Neuronal stem cell (in vitro differentiated cells): ENCODE results near the gene REN.
A peak's percentile ranks its signal among the peaks of the same experiment; 100 is the strongest.

Experiments
- DNase-seq: peaks from one replicate; pipeline ENCODE4 v3.0.0-alpha.2; 2013; ENCODE audit warnings: low spot score
- H2AFZ ChIP-seq: one replicate; pipeline ENCODE4 v1.6.1; 2013; ENCODE audit warnings: mild to moderate bottlenecking, low read length, inconsistent platforms
- H2AK5ac ChIP-seq: 2 replicates; pipeline ENCODE4 v1.6.1; 2013; ENCODE audit warnings: low read depth, mild to moderate bottlenecking, inconsistent platforms, low read length, moderate library complexity, mixed read lengths
- H2BK120ac ChIP-seq: 2 replicates; pipeline ENCODE4 v1.6.1; 2013; ENCODE audit warnings: low read depth, mild to moderate bottlenecking, inconsistent platforms, low read length, moderate library complexity, mixed read lengths
- H2BK12ac ChIP-seq: one replicate; pipeline ENCODE4 v1.6.1; 2013; ENCODE audit warnings: low read length, inconsistent platforms
- H2BK15ac ChIP-seq: 2 replicates; pipeline ENCODE4 v1.6.1; 2013; ENCODE audit warnings: mild to moderate bottlenecking, low read length, inconsistent platforms, mixed read lengths
- H2BK5ac ChIP-seq: one replicate; pipeline ENCODE4 v1.6.1; 2013; ENCODE audit warnings: inconsistent platforms, mild to moderate bottlenecking, low read length, moderate library complexity
- H3K14ac ChIP-seq: one replicate; pipeline ENCODE4 v1.6.1; 2013; ENCODE audit warnings: low read length, inconsistent platforms
- H3K18ac ChIP-seq: 2 replicates; pipeline ENCODE4 v1.6.1; 2013; ENCODE audit warnings: low read length, inconsistent platforms
- H3K23ac ChIP-seq: 2 replicates; pipeline ENCODE4 v1.6.1; 2013; ENCODE audit warnings: low read depth, mild to moderate bottlenecking, mixed read lengths, low read length, inconsistent platforms; ENCODE audit not compliant: poor library complexity
- H3K27ac ChIP-seq: replicated peaks from 3 replicates; pipeline ENCODE4 v1.5.1; 2013; ENCODE audit warnings: low read length, inconsistent platforms
- H3K27me3 ChIP-seq, 3 experiments: 2 replicates each; pipeline ENCODE4 v1.6.1; 2013; ENCODE audit warnings: low read length in 3 of 3, mild to moderate bottlenecking in 2 of 3, inconsistent platforms in 1 of 3, low read depth in 1 of 3, mixed read lengths in 1 of 3, moderate library complexity in 1 of 3; ENCODE audit not compliant: control insufficient read depth in 3 of 3, insufficient read depth in 3 of 3
- H3K36me3 ChIP-seq, 2 donors: replicated peaks in 1 of 2; 2 replicates each; pipeline ENCODE4 v1.6.1; 2013; ENCODE audit warnings: low read length in 2 of 2; ENCODE audit not compliant: control insufficient read depth in 2 of 2, insufficient read depth in 2 of 2
- H3K4ac ChIP-seq: 2 replicates; pipeline ENCODE4 v1.6.1; 2013; ENCODE audit warnings: inconsistent platforms, mild to moderate bottlenecking, low read length, moderate library complexity
- H3K4me1 ChIP-seq, 2 donors: 1 replicate in 1 of 2; 2 replicates in 1 of 2; pipeline ENCODE4 v1.6.1; 2013; ENCODE audit warnings: low read length in 2 of 2, low read depth in 1 of 2; ENCODE audit not compliant: control insufficient read depth in 2 of 2, insufficient read depth in 1 of 2
- H3K4me2 ChIP-seq: one replicate; pipeline ENCODE4 v1.6.1; 2013; ENCODE audit warnings: mild to moderate bottlenecking, low read length, inconsistent platforms; ENCODE audit not compliant: insufficient read depth, poor library complexity, severe bottlenecking
- H3K4me3 ChIP-seq, 2 donors: 2 replicates each; pipeline ENCODE4 v1.5.1; 2013; ENCODE audit warnings: low read length in 2 of 2, mild to moderate bottlenecking in 2 of 2, inconsistent platforms in 1 of 2, moderate library complexity in 1 of 2
- H3K79me1 ChIP-seq: one replicate; pipeline ENCODE4 v1.6.1; 2013; ENCODE audit warnings: low read depth, mild to moderate bottlenecking, inconsistent platforms, low read length, moderate library complexity
- H3K9ac ChIP-seq: one replicate; pipeline ENCODE4 v1.6.1; 2013; ENCODE audit warnings: mild to moderate bottlenecking, low read depth, low read length, inconsistent platforms; ENCODE audit not compliant: poor library complexity
- H3K9me3 ChIP-seq, 2 donors: replicated peaks in 1 of 2; 2 replicates each; pipeline versions ENCODE3 to v1.6.1; 2013; ENCODE audit warnings: low read length in 2 of 2, mild to moderate bottlenecking in 2 of 2, inconsistent platforms in 1 of 2, low read depth in 1 of 2, mixed read lengths in 1 of 2, moderate library complexity in 1 of 2; ENCODE audit not compliant: control insufficient read depth in 2 of 2, insufficient read depth in 1 of 2
- H4K8ac ChIP-seq: one replicate; pipeline ENCODE4 v1.6.1; 2013; ENCODE audit warnings: low read depth, mild to moderate bottlenecking, inconsistent platforms, low read length, moderate library complexity
- H4K91ac ChIP-seq: one replicate; pipeline ENCODE4 v1.6.1; 2013; ENCODE audit warnings: low read length, low read depth, mild to moderate bottlenecking, inconsistent platforms; ENCODE audit not compliant: poor library complexity
- WGBS, 2 donors: extraction: QIAGEN DNeasy Blood & Tissue Kit; methylation state at CpG; one replicate each; pipeline ENCODE4 v1.1.7; 2013; ENCODE audit warnings: missing lambda C conversion rate in 2 of 2, mixed read lengths in 1 of 2; ENCODE audit not compliant: insufficient read length in 2 of 2, insufficient replicate concordance in 1 of 2; ENCODE audit errors: extremely low coverage in 2 of 2; 5-methylcytosine and 5-hydroxymethylcytosine counted together

REN gene

GRCh38 chr1:204198348-204199340 is 32.5 kb upstream of the REN start:
- Histone ChIP-seq H3K79me1 (peaks cover 2% of the 10 kb centered on the region), H2BK5ac (no peak overlapping the region), H2BK15ac (no peak overlapping the region), H3K14ac (no peak overlapping the region), H3K9ac (no peak overlapping the region), H3K4me2 (no peak overlapping the region), H4K91ac (no peak overlapping the region), H2BK120ac (peak overlapping the region; percentile 56), H2AK5ac (no peak overlapping the region), H3K27me3 (peaks cover 0 to 75% (median 4%) of the 10 kb centered on the region in 3 experiments), H3K23ac (no peak overlapping the region), H3K4ac (no peak overlapping the region), H4K8ac (no peak overlapping the region), H3K18ac (no peak overlapping the region), H3K36me3 (no peaks in the 10 kb centered on the region), H3K4me3 (no peak overlapping the region), H3K4me1 (peaks cover 4 to 7% of the 10 kb centered on the region in 2 donors), H3K9me3 (peaks cover 0 to 4% of the 10 kb centered on the region in 2 donors), H3K27ac (no peak overlapping the region), H2AFZ (no peak overlapping the region), H2BK12ac (no peak overlapping the region)
- WGBS, 2 donors: no CpG with 5 or more reads among the region's 18 CpGs
- no peak for DNase-seq

- Histone ChIP-seq H2BK15ac (no peak overlapping the region), H2AK5ac (no peak overlapping the region), H3K4me3 (no peak overlapping the region), H3K27me3 (peaks cover 0 to 70% (median 4%) of the 10 kb centered on the region in 3 experiments), H3K36me3 (no peaks in the 10 kb centered on the region), H3K9ac (no peak overlapping the region), H2BK12ac (no peak overlapping the region), H3K4me2 (no peak overlapping the region), H4K91ac (no peak overlapping the region), H4K8ac (no peak overlapping the region), H2AFZ (no peak overlapping the region), H3K4me1 (peaks cover 4 to 5% of the 10 kb centered on the region in 2 donors), H3K4ac (no peak overlapping the region), H3K9me3 (peaks cover 0 to 4% of the 10 kb centered on the region in 2 donors), H3K27ac (no peak overlapping the region), H3K79me1 (peaks cover 2% of the 10 kb centered on the region), H2BK120ac (no peak overlapping the region), H3K14ac (no peak overlapping the region), H2BK5ac (no peak overlapping the region), H3K18ac (no peak overlapping the region), H3K23ac (no peak overlapping the region)
- DNase-seq: no peak
- WGBS, 2 donors: no CpG with 5 or more reads among the region's 5 CpGs
These were observed 30.9 kb upstream of the REN start for GRCh38 chr1:204197068-204197467.

- H3K27me3 ChIP-seq: peaks cover 0 to 70% (median 4%) of the 10 kb centered on the region in 3 experiments
- WGBS, 2 donors: no CpG with 5 or more reads among the region's 18 CpGs
These were observed 30.1 kb upstream of the REN start, which contains the start of gene KISS1 for GRCh38 chr1:204196068-204196795. TSS of gene KISS1 (minus strand) at chr1:204196491. CDS start at chr1:204192876, 3,615 bp downstream.

More at GRCh38 chr1:204196068-204196795, 30.1 kb upstream of the REN start, which contains the start of gene KISS1:
- H3K14ac ChIP-seq: no peak within 1 kb of the TSS
- no peak within 1 kb of the TSS for H3K4ac ChIP-seq
- H2BK15ac ChIP-seq: no peak within 1 kb of the TSS
- H3K9ac ChIP-seq: peak within 1 kb of the TSS; percentile 68
- no peak within 1 kb of the TSS for H2BK120ac ChIP-seq
- no peak within 1 kb of the TSS for H3K4me2 ChIP-seq
- H4K8ac ChIP-seq: peak within 1 kb of the TSS; percentile 89
- DNase-seq: no peak
- H2BK5ac ChIP-seq: no peak within 1 kb of the TSS
- peaks cover 2% of the 10 kb centered on the region for H3K79me1 ChIP-seq
- peaks cover 0 to 4% of the 10 kb centered on the region in 2 donors for H3K9me3 ChIP-seq
- no peak within 1 kb of the TSS for H3K27ac ChIP-seq
- no peak within 1 kb of the TSS for H2AK5ac ChIP-seq
- no peaks in the 10 kb centered on the region for H3K36me3 ChIP-seq
- H2BK12ac ChIP-seq: no peak within 1 kb of the TSS
- no peak within 1 kb of the TSS for H2AFZ ChIP-seq
- H3K18ac ChIP-seq: peak within 1 kb of the TSS; percentile 41
- H4K91ac ChIP-seq: no peak within 1 kb of the TSS
- peaks cover 4 to 5% of the 10 kb centered on the region in 2 donors for H3K4me1 ChIP-seq
- peak within 1 kb of the TSS; percentile 87 for H3K23ac ChIP-seq
- H3K4me3 ChIP-seq: peak within 1 kb of the TSS in 1 of 2 donors; percentile 73
